Smooth muscle cell (in vitro differentiated cells): Measurements from ENCODE around the gene CYBC1. TPM values are rescaled to one million over a fixed set of nuclear protein-coding genes. Genes with fewer than 3 reads are reported as not detected.

Experiments
- DNase-seq: peaks from one replicate; lab custom pipeline; 2025; ENCODE audit not compliant: unreplicated experiment; lab: John Stamatoyannopoulos, UW
- H2AFZ ChIP-seq: fragments of 200-600 bp; sonication (generic); 2 replicates; pipeline ENCODE4 v1.6.0; 2016; ENCODE audit warnings: antibody characterized with exemption, low read depth, mild to moderate bottlenecking
- H3F3A ChIP-seq: fragments of 200-600 bp; sonication (generic); 2 replicates; pipeline ENCODE4 v1.6.0; 2017; ENCODE audit warnings: antibody characterized with exemption, low read depth
- H3K27ac ChIP-seq: fragments of 200-600 bp; sonication (generic); 2 replicates; pipeline ENCODE4 v1.5.1; 2016; ENCODE audit warnings: low read depth, mild to moderate bottlenecking
- H3K27me3 ChIP-seq: fragments of 200-600 bp; sonication (generic); 2 replicates; pipeline ENCODE4 v1.6.1; 2016; ENCODE audit warnings: low read depth, mild to moderate bottlenecking
- H3K36me3 ChIP-seq: fragments of 200-600 bp; sonication (generic); 2 replicates; pipeline ENCODE4 v1.5.1; 2016; ENCODE audit warnings: low read depth
- H3K4me1 ChIP-seq: fragments of 200-600 bp; sonication (generic); 2 replicates; pipeline ENCODE4 v1.5.1; 2016; ENCODE audit warnings: low read depth
- H3K4me2 ChIP-seq: fragments of 200-600 bp; sonication (generic); 2 replicates; pipeline ENCODE4 v1.6.0; 2016; ENCODE audit warnings: mild to moderate bottlenecking
- H3K4me3 ChIP-seq: fragments of 200-600 bp; sonication (generic); 2 replicates; pipeline ENCODE4 v1.5.1; 2016; ENCODE audit warnings: mild to moderate bottlenecking
- H3K79me2 ChIP-seq: fragments of 200-600 bp; sonication (generic); 2 replicates; pipeline ENCODE4 v1.6.0; 2016; ENCODE audit warnings: low read depth, mild to moderate bottlenecking
- H3K9ac ChIP-seq: fragments of 200-600 bp; sonication (generic); 2 replicates; pipeline ENCODE4 v1.6.0; 2016; ENCODE audit warnings: low read depth
- H3K9me3 ChIP-seq: fragments of 200-600 bp; sonication (generic); replicated peaks from 2 replicates; pipeline ENCODE4 v1.5.1; 2016; ENCODE audit warnings: low read depth
- H4K20me1 ChIP-seq: fragments of 200-600 bp; sonication (generic); 2 replicates; pipeline ENCODE4 v1.6.0; 2016; ENCODE audit warnings: low read depth
- CTCF ChIP-seq: fragments of 200-600 bp; sonication (generic); IDR thresholded peaks from 2 replicates; pipeline ENCODE4 v1.5.1; 2017; ENCODE audit warnings: borderline replicate concordance, mild to moderate bottlenecking, antibody characterized with exemption; ENCODE audit not compliant: insufficient read depth, poor library complexity, severe bottlenecking
- WGBS: methylation state at CpG from one replicate; pipeline ENCODE4 v1.1.7; 2016; ENCODE audit warnings: low lambda C conversion rate; 5-methylcytosine and 5-hydroxymethylcytosine counted together
- polyA plus RNA-seq: library from polyadenylated mRNA; unstranded; fragments of >200 nt; fragmentation: Nextera tagmentation; extraction: Ambion mirVana; gene quantifications from 2 replicates; pipeline ENCODE4 v1.2.1, GENCODE V29; 2016
- total RNA-seq: library from RNA; depleted of rRNA; stranded (reverse); fragments of >200 nt; gene quantifications from 2 replicates; pipeline ENCODE4 v1.2.3, GENCODE V29; 2014

The CYBC1 gene
- total and polyA plus RNA-seq, 2 experiments from 2014 or later, result 23.3 to 65.8 TPM

GRCh38 chr17:82405051-82405450 is 45.5 kb downstream of the CYBC1 start:
- Histone ChIP-seq H4K20me1 (peaks cover under 1% of the 10 kb centered on the region), H3K9ac (no peak overlapping the region), H2AFZ (no peak overlapping the region), H3K36me3 (no peaks in the 10 kb centered on the region), H3K27ac (no peak overlapping the region), H3K9me3 (no peaks in the 10 kb centered on the region), H3F3A (no peaks in the 10 kb centered on the region), H3K79me2 (no peaks in the 10 kb centered on the region), H3K27me3 (no peaks in the 10 kb centered on the region), H3K4me2 (no peak overlapping the region), H3K4me1 (no peaks in the 10 kb centered on the region), H3K4me3 (no peak overlapping the region)
- 92% methylated on average over 14 of the region's 14 CpGs for whole genome bisulfite sequencing
- DNase-seq, result no peak
- TF ChIP-seq CTCF, result no peak

- no peaks in the 10 kb centered on the region for H3F3A ChIP-seq
- H2AFZ ChIP-seq, result no peak overlapping the region
- H3K4me2 ChIP-seq, result no peak overlapping the region
- no peak for DNase-seq
- TF ChIP-seq CTCF, result no peak
- H3K27me3 ChIP-seq, result no peaks in the 10 kb centered on the region
- H4K20me1 ChIP-seq, result no peaks in the 10 kb centered on the region
- no peak overlapping the region for H3K4me3 ChIP-seq
- no peaks in the 10 kb centered on the region for H3K4me1 ChIP-seq
- no peaks in the 10 kb centered on the region for H3K36me3 ChIP-seq
- WGBS, result 98% methylated on average over 51 of the region's 67 CpGs
- H3K9me3 ChIP-seq, result no peaks in the 10 kb centered on the region
- no peak overlapping the region for H3K9ac ChIP-seq
- H3K79me2 ChIP-seq, result no peaks in the 10 kb centered on the region
- no peak overlapping the region for H3K27ac ChIP-seq
Measured at GRCh38 chr17:82403662-82404660, 46.6 kb downstream of the CYBC1 start.

GRCh38 chr17:82402865-82403264 is 47.7 kb downstream of the CYBC1 start:
- no peak overlapping the region for H2AFZ ChIP-seq
- no peaks in the 10 kb centered on the region for H3K36me3 ChIP-seq
- H3K4me1 ChIP-seq, result no peaks in the 10 kb centered on the region
- H3K4me3 ChIP-seq, result no peak overlapping the region
- no peaks in the 10 kb centered on the region for H3K27me3 ChIP-seq
- H3K4me2 ChIP-seq, result no peak overlapping the region
- 96% methylated on average over 7 of the region's 7 CpGs for WGBS
- no peaks in the 10 kb centered on the region for H3K9me3 ChIP-seq
- no peak for TF ChIP-seq CTCF
- H3K9ac ChIP-seq, result no peak overlapping the region
- no peaks in the 10 kb centered on the region for H3F3A ChIP-seq
- DNase-seq, result no peak
- no peaks in the 10 kb centered on the region for H4K20me1 ChIP-seq
- no peak overlapping the region for H3K27ac ChIP-seq
- no peaks in the 10 kb centered on the region for H3K79me2 ChIP-seq

- H3K9ac ChIP-seq, result no peak overlapping the region
- no peaks in the 10 kb centered on the region for H4K20me1 ChIP-seq
- no peak overlapping the region for H3K4me2 ChIP-seq
- WGBS, result 97% methylated on average over 19 of the region's 19 CpGs
- no peaks in the 10 kb centered on the region for H3K36me3 ChIP-seq
- no peaks in the 10 kb centered on the region for H3K9me3 ChIP-seq
- no peak overlapping the region for H3K27ac ChIP-seq
- TF ChIP-seq CTCF, result no peak
- peaks cover 4% of the 10 kb centered on the region for H3F3A ChIP-seq
- no peaks in the 10 kb centered on the region for H3K27me3 ChIP-seq
- no peaks in the 10 kb centered on the region for H3K4me1 ChIP-seq
- H2AFZ ChIP-seq, result no peak overlapping the region
- DNase-seq, result no peak
- no peak overlapping the region for H3K4me3 ChIP-seq
- H3K79me2 ChIP-seq, result no peaks in the 10 kb centered on the region
Measured at GRCh38 chr17:82400830-82401229, 49.7 kb downstream of the CYBC1 start.
